Fibroblast of lung (primary cell): Measurements from ENCODE around the gene RFX1. TPM values are rescaled to one million over a fixed set of nuclear protein-coding genes. Genes with fewer than 3 reads are reported as not detected.
"Not testable (repeated sequence)": the region's sequence is repeated elsewhere in the genome, so short reads cannot be mapped to it uniquely, and the experiment has no call there.

ENCODE experiments used
- DNase-seq, 2 donors: peaks; one replicate each; pipeline versions ENCODE4 v3.0.0 to v3.0.0-alpha.2; 2010; ENCODE audit warnings: low read depth in 2 of 2
- H2AFZ ChIP-seq: 2 replicates; pipeline ENCODE4 v1.5.1; 2012; ENCODE audit warnings: low read length, control low read depth, inconsistent platforms
- H3K27ac ChIP-seq: 2 replicates; pipeline ENCODE4 v1.5.1; 2011; ENCODE audit warnings: low read length, control low read depth; ENCODE audit not compliant: insufficient read depth
- H3K27me3 ChIP-seq: 2 replicates; pipeline ENCODE4 v1.5.1; 2011; ENCODE audit warnings: mild to moderate bottlenecking, low read length; ENCODE audit not compliant: control insufficient read depth, insufficient read depth
- H3K36me3 ChIP-seq: 2 replicates; pipeline ENCODE4 v1.5.1; 2011; ENCODE audit warnings: low read length; ENCODE audit not compliant: control insufficient read depth, insufficient read depth
- H3K4me1 ChIP-seq: 2 replicates; pipeline ENCODE4 v1.5.1; 2011; ENCODE audit warnings: low read length; ENCODE audit not compliant: control insufficient read depth, insufficient read depth; ENCODE audit errors: extremely low read depth
- H3K4me2 ChIP-seq: 2 replicates; pipeline ENCODE4 v1.5.1; 2011; ENCODE audit warnings: low read length, control low read depth; ENCODE audit not compliant: insufficient read depth; ENCODE audit errors: extremely low read depth
- H3K4me3 ChIP-seq, 4 experiments: fragments of 200-600 bp in 1 of 4; sonication (generic) in 1 of 4; replicated peaks in 1 of 4; 2 replicates each; pipeline ENCODE4 v1.5.1; 2011 to 2016; ENCODE audit warnings: low read length in 4 of 4, low read depth in 3 of 4, mild to moderate bottlenecking in 3 of 4, control low read depth in 2 of 4, inconsistent platforms in 1 of 4, mixed read lengths in 1 of 4; ENCODE audit not compliant: insufficient read depth in 1 of 4; ENCODE audit errors: control extremely low read depth in 1 of 4
- H3K79me2 ChIP-seq: 2 replicates; pipeline ENCODE4 v1.5.1; 2012; ENCODE audit warnings: mild to moderate bottlenecking, low read length, inconsistent platforms; ENCODE audit not compliant: control insufficient read depth, insufficient read depth
- H3K9ac ChIP-seq: 2 replicates; pipeline ENCODE4 v1.5.1; 2011; ENCODE audit warnings: mild to moderate bottlenecking, low read length, control low read depth; ENCODE audit not compliant: insufficient read depth
- H3K9me3 ChIP-seq: 2 replicates; pipeline ENCODE4 v1.5.1; 2012; ENCODE audit warnings: low read depth, low read length; ENCODE audit not compliant: control insufficient read depth, insufficient read depth
- H4K20me1 ChIP-seq: 2 replicates; pipeline ENCODE4 v1.5.1; 2011; ENCODE audit warnings: low read length; ENCODE audit not compliant: control insufficient read depth, insufficient read depth; ENCODE audit errors: extremely low read depth
- CTCF ChIP-seq, 2 donors: IDR thresholded peaks in 1 of 2; conservative IDR thresholded peaks in 1 of 2; 1 replicate in 1 of 2; 2 replicates in 1 of 2; pipeline ENCODE4 v1.5.1; 2011 to 2012; ENCODE audit warnings: low read length in 2 of 2, control low read depth in 1 of 2, inconsistent platforms in 1 of 2, low read depth in 1 of 2, mild to moderate bottlenecking in 1 of 2
- EZH2 ChIP-seq: IDR thresholded peaks from 2 replicates; pipeline ENCODE4 v1.5.1; 2012; ENCODE audit warnings: low read length, control low read depth, mild to moderate bottlenecking; ENCODE audit errors: missing control alignments
- polyA plus RNA-seq, 2 donors: library from polyadenylated mRNA; depleted of rRNA in 1 of 2; stranded (reverse) in 1 of 2; unstranded in 1 of 2; fragments of >200 nt; gene quantifications; 2 replicates each; pipeline ENCODE4 v1.2.1, GENCODE V29; 2011 to 2012; ENCODE audit warnings: missing spikeins in 1 of 2
- total RNA-seq: library from RNA; depleted of rRNA; stranded (reverse); fragments of >200 nt; gene quantifications from 2 replicates; pipeline ENCODE4 v1.2.1, GENCODE V29; 2014

Gene RFX1
- total and polyA plus RNA-seq, 2 donors (not counting 1 experiment from before 2014, with no cell fraction given): 0.44 to 2.6 TPM

DNA sequence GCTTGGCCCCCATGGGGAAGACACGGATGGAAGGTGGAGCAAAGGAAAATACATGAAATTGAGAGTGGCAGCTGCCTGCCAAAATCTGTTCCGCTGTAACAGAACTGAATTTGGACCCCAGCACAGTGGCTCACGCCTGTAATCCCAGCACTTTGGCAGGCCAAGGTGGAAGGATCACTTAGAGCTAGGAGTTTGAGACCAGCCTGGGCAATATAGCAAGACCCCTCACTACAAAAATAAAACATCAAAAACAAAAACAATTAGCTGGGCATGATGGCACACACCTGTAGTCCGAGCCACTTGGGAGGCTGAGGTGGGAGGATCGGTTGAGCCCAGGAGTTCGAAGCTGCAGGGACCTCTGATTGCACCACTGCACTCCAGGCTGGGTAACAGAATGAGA lies 46.4 kb upstream of the RFX1 start:
- no peak overlapping the region for H2AFZ ChIP-seq
- H3K79me2 ChIP-seq: no peaks in the 10 kb centered on the region
- TF ChIP-seq CTCF (conservative IDR thresholded peaks at IDR 0.05 in 1 of 2, IDR thresholded peaks at IDR 0.05 in 1 of 2; ENCODE audit: low read depth in 1 of 2, low read length in 2 of 2): no peak
- TF ChIP-seq EZH2: no peak
- H3K27ac ChIP-seq: no peak overlapping the region
- no peak overlapping the region for H3K9ac ChIP-seq
- H3K4me3 ChIP-seq: no peak overlapping the region
- no peak for DNase-seq
- no peaks in the 10 kb centered on the region for H3K4me1 ChIP-seq
- H3K36me3 ChIP-seq: no peaks in the 10 kb centered on the region
- no peak overlapping the region for H3K4me2 ChIP-seq
- H3K27me3 ChIP-seq: no peaks in the 10 kb centered on the region
- no peaks in the 10 kb centered on the region for H4K20me1 ChIP-seq
- H3K9me3 ChIP-seq: no peaks in the 10 kb centered on the region

DNA sequence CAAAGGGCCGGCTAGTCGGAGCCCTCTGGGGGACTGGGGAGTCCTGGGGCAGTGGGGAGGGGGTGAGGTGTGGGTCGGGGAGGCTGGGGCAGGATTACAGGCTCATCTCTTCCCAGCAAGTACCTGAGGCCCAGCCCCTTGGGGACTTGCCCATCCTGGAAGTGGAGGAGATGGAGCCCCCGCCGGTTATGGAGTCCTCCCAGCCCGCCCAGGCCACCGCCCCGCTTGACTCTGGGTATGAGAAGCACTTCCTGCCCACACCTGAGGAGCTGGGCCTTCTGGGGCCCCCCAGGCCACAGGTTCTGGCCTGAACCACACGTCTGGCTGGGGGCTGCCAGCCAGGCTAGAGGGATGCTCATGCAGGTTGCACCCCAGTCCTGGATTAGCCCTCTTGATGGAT lies 45.9 kb upstream of the RFX1 start:
- H4K20me1 ChIP-seq: no peaks in the 10 kb centered on the region
- no peaks in the 10 kb centered on the region for H3K79me2 ChIP-seq

GRCh38 chr19:14050961-14051360 lies 44.8 kb upstream of the RFX1 start:
- not testable (repeated sequence) for H3K9me3 ChIP-seq, H3K27me3 ChIP-seq, H3K27ac ChIP-seq, H3K79me2 ChIP-seq, H4K20me1 ChIP-seq, H3K9ac ChIP-seq, H3K36me3 ChIP-seq, H3K4me1 ChIP-seq, H2AFZ ChIP-seq, DNase-seq, H3K4me3 ChIP-seq, H3K4me2 ChIP-seq

More for the DNA sequence above, 45.9 kb upstream of the RFX1 start:
- H3K27ac ChIP-seq: no peak overlapping the region
- H3K36me3 ChIP-seq: no peaks in the 10 kb centered on the region
- H3K9me3 ChIP-seq: no peaks in the 10 kb centered on the region
- H3K4me3 ChIP-seq: no peak overlapping the region
- DNase-seq: no peak
- H3K4me1 ChIP-seq: no peaks in the 10 kb centered on the region
- no peak overlapping the region for H3K9ac ChIP-seq
- TF ChIP-seq CTCF (conservative IDR thresholded peaks at IDR 0.05 in 1 of 2, IDR thresholded peaks at IDR 0.05 in 1 of 2; ENCODE audit: low read depth in 1 of 2, low read length in 2 of 2): no peak
- no peak for TF ChIP-seq EZH2
- H3K27me3 ChIP-seq: no peaks in the 10 kb centered on the region
- no peak overlapping the region for H3K4me2 ChIP-seq
- no peak overlapping the region for H2AFZ ChIP-seq
